ENCODE data around the gene OTOG. TPM values are rescaled to one million over a fixed set of nuclear protein-coding genes. Genes with fewer than 3 reads are reported as not detected.

OTOG gene
- total and polyA plus RNA-seq, 2 donors (not counting 3 experiments of a cell fraction or from before 2014, with no cell fraction given): not detected

- Histone ChIP-seq H3K4me1 (ENCODE audit: control insufficient read depth, extremely low read depth, insufficient read depth, low read length) (no peaks in the 10 kb centered on the region), H3K4me3 (replicated peaks in 1 of 3; ENCODE audit: insufficient read depth in 1 of 3, low read depth in 1 of 3, low read length in 3 of 3) (no peak overlapping the region), H3K4me2 (ENCODE audit: insufficient read depth, low read length) (no peak overlapping the region), H3K9me1 (replicated peaks; ENCODE audit: control insufficient read depth, extremely low read depth, insufficient read depth, low read length) (no peaks in the 10 kb centered on the region), H4K20me1 (replicated peaks; ENCODE audit: control insufficient read depth, extremely low read depth, insufficient read depth, low read length) (no peaks in the 10 kb centered on the region), H3K27ac (ENCODE audit: insufficient read depth, low read depth, low read length) (no peak overlapping the region), H2AFZ (ENCODE audit: low read depth, low read length) (no peak overlapping the region), H3K9ac (replicated peaks; ENCODE audit: extremely low read depth, insufficient read depth, low read length) (no peak overlapping the region), H3K9me3 (replicated peaks; ENCODE audit: control insufficient read depth, insufficient read depth, low read length) (no peaks in the 10 kb centered on the region), H3K36me3 (ENCODE audit: control insufficient read depth in 2 of 2, extremely low read depth in 1 of 2, insufficient read depth in 2 of 2, low read length in 2 of 2) (no peaks in the 10 kb centered on the region), H3K27me3 (ENCODE audit: control insufficient read depth in 2 of 2, insufficient read depth in 2 of 2, low read length in 2 of 2) (peaks cover 9 to 11% of the 10 kb centered on the region in 2 experiments), H3K79me2 (ENCODE audit: control insufficient read depth, insufficient read depth, low read length) (no peaks in the 10 kb centered on the region)
- TF ChIP-seq MYC (IDR thresholded peaks at IDR 0.05; ENCODE audit: low read depth, low read length): no peak
- no peak for TF ChIP-seq GATA2 (IDR thresholded peaks at IDR 0.05; ENCODE audit: insufficient read depth, insufficient read length, low read depth, low read length)
- no peak for TF ChIP-seq POLR2AphosphoS5 (IDR thresholded peaks at IDR 0.05; ENCODE audit: insufficient read depth, low read depth, low read length)
- no peak for TF ChIP-seq EZH2 (IDR thresholded peaks at IDR 0.05; ENCODE audit: borderline replicate concordance, low read depth, low read length, severe bottlenecking)
- no peak for TF ChIP-seq JUN (IDR thresholded peaks at IDR 0.05; ENCODE audit: borderline replicate concordance, insufficient read depth, insufficient read length, low read depth)
- TF ChIP-seq POLR2A (IDR thresholded peaks at IDR 0.05; ENCODE audit: low read depth, low read length): no peak
- no peak for TF ChIP-seq MAX (IDR thresholded peaks at IDR 0.05; ENCODE audit: insufficient read depth, insufficient read length)
- TF ChIP-seq, protein P1, sequence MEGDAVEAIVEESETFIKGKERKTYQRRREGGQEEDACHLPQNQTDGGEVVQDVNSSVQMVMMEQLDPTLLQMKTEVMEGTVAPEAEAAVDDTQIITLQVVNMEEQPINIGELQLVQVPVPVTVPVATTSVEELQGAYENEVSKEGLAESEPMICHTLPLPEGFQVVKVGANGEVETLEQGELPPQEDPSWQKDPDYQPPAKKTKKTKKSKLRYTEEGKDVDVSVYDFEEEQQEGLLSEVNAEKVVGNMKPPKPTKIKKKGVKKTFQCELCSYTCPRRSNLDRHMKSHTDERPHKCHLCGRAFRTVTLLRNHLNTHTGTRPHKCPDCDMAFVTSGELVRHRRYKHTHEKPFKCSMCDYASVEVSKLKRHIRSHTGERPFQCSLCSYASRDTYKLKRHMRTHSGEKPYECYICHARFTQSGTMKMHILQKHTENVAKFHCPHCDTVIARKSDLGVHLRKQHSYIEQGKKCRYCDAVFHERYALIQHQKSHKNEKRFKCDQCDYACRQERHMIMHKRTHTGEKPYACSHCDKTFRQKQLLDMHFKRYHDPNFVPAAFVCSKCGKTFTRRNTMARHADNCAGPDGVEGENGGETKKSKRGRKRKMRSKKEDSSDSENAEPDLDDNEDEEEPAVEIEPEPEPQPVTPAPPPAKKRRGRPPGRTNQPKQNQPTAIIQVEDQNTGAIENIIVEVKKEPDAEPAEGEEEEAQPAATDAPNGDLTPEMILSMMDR (IDR thresholded peaks at IDR 0.05; ENCODE audit: extremely low read depth in 1 of 2, insufficient read depth in 1 of 2, low read depth in 1 of 2, low read length in 2 of 2): no peak
- no peak for TF ChIP-seq FOS (IDR thresholded peaks at IDR 0.05; ENCODE audit: borderline replicate concordance, insufficient read depth, low read length)
- ChIA-PET CTCF (interaction anchor here (0.5 to 1.8 kb wide), 3 partner anchors 16 to 466 kb away, joined by 3 to 6 read pairs (median 4); no protein-coding TSS in a partner anchor), POLR2A (no interaction called here)
- FAIRE-seq (no peak), DNase-seq (ENCODE audit: low read depth, low spot score) (no peak)
- dilution Hi-C loops (cut with MboI; ENCODE audit: extremely low pct_ligation_motif_present, low sequenced_read_pairs): no loop called here
- BruUV-seq (replicated peaks): no TSS peak
- intact Hi-C loops (cut with micrococcal nuclease): no loop called here
These were observed 3.4 kb upstream of the OTOG start for GRCh38 chr11:17543574-17544180.

All from endothelial cell of umbilical vein (primary cell).